GM18508 (cell line): Measurements from ENCODE around the gene SLC30A2.

ENCODE experiments used
- ATAC-seq: cut with Tn5 transposase; IDR thresholded peaks from one replicate; pipeline ENCODE4 v1.9.1; 2021; ENCODE audit warnings: moderate number of reproducible peaks; ENCODE audit not compliant: insufficient read depth, unreplicated experiment

SLC30A2 gene

GRCh38 chr1:26003262-26003661, 42.7 kb downstream of the SLC30A2 start:
- ATAC-seq: no peak

DNA sequence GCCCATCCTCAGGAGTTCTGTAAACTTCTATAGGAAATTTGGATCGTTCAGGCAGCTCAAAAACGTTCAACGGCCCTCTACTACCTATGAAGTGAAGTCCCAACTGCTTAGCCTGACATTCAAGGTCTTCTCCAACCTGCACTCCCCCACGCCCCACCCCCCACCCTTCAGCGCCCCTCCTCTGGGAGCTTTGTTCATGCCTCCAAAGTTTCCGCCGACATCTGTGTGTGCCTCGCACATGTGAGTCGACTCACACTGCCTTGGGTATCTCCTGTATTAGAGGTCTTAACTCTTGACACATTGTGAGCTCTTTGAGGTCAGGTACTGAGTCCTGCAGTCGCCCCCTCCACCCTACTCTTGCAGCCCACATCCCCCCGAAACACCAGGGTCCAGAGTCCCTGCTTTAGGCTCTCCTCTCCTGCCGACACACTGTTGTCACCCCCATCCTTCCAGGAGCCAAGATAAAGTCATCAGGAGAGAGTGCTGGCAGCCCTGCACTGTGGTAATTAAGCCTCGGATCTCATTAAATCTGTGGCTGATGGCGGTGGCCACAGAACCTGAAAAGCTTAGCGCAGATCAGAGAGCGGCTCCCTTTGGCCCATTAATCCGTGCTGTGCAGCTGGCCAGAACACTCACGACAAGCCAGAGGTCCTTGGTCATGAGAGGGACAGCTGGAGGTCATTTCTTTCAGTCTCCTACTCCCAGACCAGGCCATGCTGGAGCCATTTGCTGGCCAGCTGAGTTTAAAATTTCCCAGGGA, 46.7 kb downstream of the SLC30A2 start:
- ATAC-seq: no peak

DNA sequence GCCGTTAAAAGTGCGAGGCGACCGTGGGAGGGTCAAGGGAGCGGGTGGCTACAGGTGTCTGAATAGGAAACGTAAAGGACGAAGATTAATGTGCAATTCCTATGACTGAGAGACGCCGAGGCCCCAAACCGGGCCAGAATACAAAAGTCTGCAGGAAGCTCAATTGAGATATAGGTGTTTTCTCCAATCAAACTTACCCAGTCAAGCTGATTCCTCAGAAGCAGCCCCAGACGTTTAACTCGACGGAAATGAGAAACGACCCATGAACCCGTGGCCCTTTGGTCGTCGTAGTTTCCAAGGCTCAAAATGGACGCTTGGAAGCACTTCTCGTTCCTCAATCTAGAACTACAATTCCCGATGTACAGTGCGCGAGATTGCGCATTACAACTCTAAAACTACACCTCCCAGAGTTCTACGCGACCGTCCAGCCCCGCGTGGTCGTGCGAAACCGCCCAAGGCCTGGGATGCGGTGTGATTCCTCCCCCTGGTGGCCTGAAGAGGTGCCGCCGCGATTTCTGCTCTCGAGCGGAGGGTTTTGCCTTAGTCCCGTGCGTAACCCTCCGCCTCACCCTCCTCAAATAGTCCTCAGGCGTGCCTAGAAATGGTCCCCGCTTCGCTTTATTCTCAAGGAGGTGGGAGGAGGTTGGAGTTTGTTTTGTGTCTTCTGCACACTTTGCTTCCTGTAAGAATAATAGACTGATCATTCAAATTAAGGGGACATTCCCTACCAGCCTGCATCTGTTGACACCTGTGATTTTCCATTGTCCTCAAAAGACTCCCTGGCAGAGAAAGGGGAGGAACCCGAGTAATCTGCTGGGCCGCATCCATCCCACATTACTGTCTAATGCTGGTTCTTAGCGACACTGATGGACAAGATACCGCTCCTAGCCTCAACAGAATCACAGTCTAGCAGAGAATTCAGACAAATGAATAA, 47.8 kb downstream of the SLC30A2 start, which contains the start of gene PAFAH2:
Gene PAFAH2 (minus strand): TSS at position 236 of the 934 bp plus-strand sequence. CDS start 7,247 bp downstream, outside the sequence.
- peak; percentile 88 for ATAC-seq

- no peak for ATAC-seq
Observed at GRCh38 chr1:25996966-25997827, 48.7 kb downstream of the SLC30A2 start.

GRCh38 chr1:25994402-25995150, 51.3 kb downstream of the SLC30A2 start:
- ATAC-seq: no peak

GRCh38 chr1:25993197-25993951, 52.5 kb downstream of the SLC30A2 start:
- no peak for ATAC-seq

DNA sequence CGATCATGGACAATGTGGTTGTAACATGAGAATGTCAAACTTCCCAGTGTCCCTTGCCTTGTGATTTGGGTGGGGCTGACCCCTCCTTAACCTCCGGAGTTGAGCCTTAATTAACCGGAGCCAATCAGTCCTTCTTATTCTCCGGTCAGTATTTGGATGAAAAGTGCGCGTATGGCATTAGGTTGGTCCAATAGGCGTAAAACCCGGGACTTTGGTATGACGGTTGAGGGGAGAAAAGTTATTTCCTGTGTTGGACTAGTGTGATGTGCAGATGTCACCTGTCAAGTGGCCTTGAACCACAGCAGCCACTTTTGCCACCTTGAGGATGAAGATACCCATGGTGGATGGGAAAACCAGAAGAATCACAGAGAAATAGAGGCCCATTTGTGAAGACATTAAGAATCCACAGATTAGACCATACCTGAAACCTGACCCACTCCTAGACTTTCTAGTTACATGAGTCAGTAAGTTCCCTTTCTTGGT, 53.2 kb downstream of the SLC30A2 start:
- ATAC-seq: no peak

- ATAC-seq: no peak
Observed at GRCh38 chr1:25991937-25992688, 53.8 kb downstream of the SLC30A2 start.

GRCh38 chr1:25990702-25991395, 55.1 kb downstream of the SLC30A2 start:
- no peak for ATAC-seq

- ATAC-seq: no peak
Observed at GRCh38 chr1:25990251-25990650, 55.7 kb downstream of the SLC30A2 start.

GRCh38 chr1:25989440-25990234, 56.3 kb downstream of the SLC30A2 start:
- ATAC-seq: no peak

DNA sequence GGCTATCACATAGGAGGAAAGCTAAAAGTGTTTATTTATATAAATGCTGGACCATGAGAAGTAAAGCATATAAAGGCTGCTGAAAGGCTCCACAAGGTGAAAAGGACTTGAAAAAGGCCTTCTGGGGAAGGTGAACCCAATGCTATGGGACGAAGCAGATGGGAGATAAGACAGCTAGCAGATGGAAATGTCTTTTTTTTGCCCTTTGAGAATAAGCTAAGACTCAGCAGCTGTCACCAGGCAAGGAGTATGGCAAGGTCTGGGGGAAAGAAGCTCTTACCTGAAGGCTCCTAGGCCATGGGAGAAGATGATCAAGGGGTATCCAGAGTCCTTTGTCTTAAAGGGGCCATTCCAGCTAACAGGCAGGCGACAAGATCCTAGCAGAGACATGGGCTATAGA, 58.0 kb downstream of the SLC30A2 start:
- no peak for ATAC-seq
